Measurements from ENCODE around the gene VAV2.
"Not testable (repeated sequence)": the region's sequence is repeated elsewhere in the genome, so short reads cannot be mapped to it uniquely, and the experiment has no call there.

The VAV2 gene

DNA sequence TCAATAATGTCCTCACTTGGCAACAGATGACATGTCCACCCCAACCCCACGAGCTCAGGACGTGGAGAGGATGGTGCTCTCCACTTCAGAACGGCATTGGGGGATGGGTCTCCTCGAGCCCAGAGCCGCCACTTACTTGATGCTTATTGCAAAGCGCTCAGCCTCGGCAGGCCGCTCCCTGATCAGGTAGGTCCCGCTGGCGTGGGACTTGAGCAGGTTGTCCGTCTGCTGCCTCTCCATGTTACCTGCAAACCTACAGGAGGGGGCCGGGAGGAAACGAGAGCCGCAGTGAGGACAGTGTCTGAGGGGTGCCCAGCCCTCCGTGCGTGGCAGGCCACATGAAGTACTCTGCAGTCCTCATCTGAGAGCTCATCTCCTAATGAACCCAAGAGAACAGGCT lies 217.3 kb downstream of the VAV2 start:
- no peak for DNase-seq (ENCODE audit: low read depth in 1 of 2, low spot score in 1 of 2)

DNA sequence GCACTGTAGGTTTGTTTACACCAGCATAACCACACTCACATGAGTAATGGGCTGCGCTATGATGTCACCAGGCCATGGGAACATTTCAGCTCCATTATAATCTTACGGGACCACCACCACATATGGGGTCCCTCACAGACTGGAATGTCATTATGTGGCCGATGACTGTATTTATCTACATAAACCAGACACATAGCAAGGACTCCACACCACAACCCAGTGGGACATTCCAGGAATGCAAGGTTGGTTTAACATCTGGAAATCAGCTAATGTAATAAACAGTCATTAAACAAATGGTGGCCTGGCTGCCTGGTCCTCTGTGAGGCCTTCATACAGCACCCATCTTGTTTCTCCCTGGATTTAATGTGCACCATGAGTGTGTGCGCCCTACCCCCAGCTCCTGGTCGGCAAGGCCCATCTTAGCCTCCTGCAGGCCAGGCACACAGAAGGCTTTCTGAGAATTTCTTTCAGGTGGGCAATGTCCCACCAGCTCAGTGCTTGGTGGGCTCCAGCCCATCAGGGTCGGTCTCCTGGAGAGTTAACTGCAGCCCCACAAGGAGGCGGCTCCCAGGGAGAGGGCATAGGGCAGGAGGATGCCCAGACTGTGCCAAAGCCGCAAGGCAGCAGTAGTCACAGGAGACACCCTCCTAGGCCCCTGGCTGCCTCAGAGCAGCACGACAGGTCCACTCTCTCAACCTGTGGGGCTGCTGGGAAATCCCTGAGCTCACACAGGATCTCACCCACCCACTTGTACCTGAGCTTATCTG lies 218.1 kb downstream of the VAV2 start:
- no peak for DNase-seq (ENCODE audit: low read depth in 1 of 2, low spot score in 1 of 2)

DNA sequence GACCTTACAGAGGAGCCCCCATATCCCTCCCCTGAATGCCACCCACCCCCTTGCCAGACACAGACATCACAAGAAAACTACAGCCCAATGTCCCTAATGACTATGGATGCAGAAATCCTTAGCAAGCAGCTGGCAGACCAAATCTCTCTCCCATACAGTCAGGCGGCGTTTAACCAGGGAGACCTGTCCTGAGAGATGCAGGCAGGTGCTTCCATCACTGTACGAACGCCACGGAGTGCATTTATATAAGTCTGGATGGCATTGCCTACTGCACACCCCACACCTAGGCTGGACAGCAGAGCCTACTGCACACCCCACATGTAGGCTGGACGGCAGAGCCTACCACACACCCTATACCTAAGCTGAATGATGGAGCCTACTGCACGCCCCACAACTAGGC lies 219.5 kb downstream of the VAV2 start:
- no peak for DNase-seq (ENCODE audit: low read depth in 1 of 2, low spot score in 1 of 2)

DNA sequence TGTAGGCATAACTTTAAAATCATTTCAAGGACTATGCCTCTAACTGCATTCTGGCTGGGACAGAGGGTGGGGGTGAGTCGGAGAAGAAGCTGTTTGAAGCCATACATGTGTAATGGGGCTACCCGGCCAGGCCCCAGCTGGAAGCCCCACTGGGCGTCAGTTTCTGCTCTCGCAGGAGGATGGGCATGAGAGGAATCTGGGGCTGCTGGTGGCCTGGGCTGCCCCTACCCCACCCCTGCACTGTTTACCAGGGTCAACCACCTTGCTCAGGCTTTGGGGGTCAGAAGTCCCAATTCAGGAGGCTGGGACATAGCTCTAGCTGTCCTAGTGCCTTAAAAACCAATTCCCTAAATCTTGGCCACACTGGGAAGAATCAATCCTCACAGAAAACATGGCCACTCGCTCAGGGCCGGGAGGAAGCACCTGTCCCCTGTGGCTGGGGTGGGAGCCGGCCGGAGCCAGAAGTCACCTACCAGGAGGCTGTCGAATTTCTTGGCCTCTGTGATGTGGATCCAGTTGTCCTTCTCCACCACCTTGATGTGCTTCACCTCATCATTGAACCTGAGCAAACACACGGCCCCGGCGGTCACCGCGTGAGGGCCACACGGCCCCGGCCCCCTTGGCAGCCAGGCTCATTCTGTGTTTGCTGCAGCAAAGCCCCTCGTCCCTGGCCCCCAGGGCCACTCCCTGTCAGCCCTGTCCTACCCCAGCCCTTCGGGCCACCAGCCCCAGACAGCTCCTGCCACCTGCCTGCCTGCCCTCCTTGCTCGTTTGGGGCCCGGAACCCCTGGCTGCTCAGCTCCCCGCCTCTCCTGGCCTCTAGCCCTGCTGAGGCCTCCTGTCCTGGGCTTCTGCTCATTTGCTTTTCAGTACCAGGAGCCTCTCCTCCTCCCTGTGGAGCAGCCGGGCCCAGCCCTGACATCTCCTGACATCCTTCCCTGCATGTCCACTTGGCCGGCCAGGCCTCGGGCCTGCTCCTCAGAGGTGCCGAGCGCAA lies 220.3 kb downstream of the VAV2 start:
- DNase-seq (ENCODE audit: low read depth in 1 of 2, low spot score in 1 of 2) = no peak

DNA sequence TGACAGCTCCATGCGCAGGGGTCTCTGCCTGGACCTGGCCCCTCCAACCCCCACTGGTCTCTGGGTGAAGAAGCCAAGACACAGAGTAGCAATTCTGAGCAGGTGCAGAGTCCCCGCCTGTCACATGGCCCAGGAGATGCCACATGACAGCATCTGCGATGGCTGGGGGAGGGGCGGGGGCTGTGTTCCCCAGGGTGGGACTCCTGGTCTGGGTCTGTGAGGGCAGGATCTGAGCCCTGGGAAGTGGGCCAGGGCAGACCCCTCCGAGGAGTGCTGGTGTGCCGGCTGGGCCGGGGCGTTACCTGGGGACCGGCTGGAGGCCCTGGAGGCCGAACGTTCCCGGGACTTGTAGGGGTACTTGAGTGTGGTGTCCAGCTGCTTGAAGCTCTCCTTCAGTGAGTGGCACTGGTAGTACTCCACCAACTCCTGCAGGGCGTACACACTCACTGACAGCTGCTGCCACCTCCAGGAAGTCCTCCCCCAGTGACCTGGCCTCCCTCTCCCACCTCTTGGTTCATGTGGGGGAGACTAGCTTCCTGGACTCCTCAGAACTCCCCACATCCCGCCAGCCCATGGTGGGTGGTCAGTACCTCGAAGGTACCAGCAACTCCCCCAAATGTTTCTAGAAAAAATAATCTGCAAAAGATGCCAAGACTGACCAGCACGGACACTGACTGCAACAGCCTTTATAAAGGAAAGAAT lies 221.9 kb downstream of the VAV2 start:
- no peak for DNase-seq (ENCODE audit: low read depth in 1 of 2, low spot score in 1 of 2)

DNA sequence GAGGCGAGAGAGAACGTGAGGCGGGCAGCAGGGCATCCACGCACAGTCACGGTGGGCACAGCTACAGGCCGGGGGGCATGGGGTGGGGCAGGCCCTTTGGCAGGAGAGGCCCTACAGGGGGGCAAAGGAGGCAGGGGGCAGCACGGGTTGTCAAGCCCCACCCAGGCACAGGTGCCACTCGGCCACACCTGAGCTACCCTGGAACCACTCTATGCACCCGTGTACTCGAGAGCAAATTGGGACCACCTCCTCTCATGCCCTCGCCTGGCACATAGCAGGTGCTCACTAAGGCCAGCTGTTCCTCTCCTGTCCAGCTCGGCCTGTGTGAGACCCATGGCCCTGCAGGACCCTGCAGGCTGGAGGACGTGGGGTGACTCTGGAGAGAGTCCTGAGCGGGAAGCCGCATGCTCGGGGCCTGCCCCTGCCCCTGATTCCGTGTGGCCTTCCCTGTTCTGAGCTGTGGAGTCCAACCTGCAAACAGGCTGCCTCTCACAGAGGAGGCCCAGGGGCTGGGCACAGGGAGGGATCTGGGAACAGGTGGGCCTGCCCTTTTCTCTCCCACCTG lies 222.5 kb downstream of the VAV2 start:
- no peak for DNase-seq (ENCODE audit: low read depth in 1 of 2, low spot score in 1 of 2)

DNA sequence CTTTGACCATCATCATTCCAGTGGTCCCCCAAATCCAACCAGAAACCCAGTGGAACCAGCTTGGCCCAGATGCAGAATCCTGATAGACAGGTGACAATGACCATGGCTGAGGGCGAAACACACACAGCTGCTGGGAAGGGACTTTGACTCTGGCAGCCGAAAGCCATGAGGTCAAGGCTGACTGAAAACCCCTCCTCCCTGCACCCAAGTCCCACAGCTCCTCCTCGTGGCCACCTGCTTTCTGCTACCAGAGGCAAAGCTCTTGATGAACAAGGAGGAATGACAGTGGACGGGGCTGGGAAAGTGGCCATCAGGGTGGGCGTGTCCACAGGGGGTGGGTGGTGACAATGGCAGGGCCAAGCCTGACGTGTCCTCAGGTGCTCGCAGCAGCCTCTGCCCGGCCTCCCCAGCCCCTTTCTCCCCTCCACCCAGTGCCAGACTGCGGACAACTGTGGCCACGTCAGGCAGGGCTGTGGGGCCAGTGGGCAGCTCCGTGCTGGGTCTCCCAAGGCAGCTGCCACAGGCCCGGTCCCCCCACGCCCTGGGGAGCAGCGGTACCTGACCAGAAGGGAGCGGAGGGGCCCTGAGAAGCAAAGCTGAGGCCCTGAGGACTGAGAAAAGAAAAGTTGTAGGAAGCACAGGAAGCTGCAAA lies 223.1 kb downstream of the VAV2 start:
- DNase-seq (ENCODE audit: low read depth in 1 of 2, low spot score in 1 of 2) = no peak

DNA sequence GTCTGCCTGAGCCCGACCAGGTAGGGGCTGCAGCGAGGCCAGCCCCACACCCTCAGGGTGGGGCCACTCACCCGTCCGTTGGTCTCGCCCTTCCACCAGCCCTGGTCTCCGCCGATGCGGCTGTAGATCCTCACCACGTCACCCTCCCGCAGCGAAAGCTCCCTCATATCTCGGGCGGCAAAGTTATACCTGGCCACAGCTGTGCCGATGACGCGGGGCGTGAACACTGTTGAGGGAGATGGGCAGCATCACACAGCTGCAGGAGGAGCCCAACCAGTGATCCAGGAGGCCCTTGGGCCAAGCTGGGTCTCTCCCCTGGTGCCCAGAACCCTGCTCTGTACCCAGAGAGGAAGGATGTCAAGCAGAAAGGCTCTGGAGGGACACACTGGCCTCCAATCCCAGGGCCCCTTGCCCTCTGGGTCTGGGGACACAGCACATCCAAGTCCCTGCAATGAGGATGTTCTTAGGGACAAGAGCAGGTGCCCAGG lies 223.7 kb downstream of the VAV2 start:
- no peak for DNase-seq (ENCODE audit: low read depth in 1 of 2, low spot score in 1 of 2)

DNA sequence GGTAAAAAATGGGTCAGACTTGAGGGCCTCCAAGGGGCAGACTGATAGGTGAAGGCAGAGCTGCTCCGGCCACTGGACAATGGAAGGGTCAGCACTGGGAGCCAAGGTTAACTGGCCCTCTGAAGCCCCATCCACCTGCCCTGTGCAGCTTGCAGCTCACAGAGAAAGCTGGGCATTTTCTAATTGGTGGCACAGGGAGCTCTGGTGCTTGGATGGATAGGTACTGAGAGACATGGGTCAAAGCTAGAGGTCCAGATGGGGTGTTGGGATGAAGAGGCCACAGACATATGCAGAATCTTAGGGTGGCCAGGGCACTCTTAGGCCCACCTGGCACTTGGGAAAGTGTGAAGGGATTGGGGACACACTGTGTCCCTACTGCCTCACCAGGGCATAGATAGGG lies 224.5 kb downstream of the VAV2 start:
- DNase-seq (ENCODE audit: low read depth in 1 of 2, low spot score in 1 of 2) = no peak

DNA sequence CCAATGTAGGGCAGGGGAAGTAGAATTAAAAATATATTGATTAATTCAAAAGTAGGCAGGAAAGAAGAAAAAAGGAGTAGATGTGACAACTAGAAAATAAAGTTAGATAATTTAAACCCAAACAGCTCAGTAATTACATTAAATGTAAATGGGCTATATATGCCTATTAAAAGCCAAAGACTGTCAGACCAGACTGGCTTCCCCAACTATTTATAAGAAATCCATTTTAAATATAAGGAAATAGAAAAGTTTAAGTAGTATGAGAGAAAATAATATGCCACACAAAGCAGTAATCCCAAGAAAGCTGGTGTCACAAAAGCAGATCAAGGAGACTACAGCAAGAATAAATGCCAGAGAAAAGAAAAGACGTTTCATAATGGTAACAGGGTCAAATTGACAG lies 225.1 kb downstream of the VAV2 start:
- no peak for DNase-seq (ENCODE audit: low read depth in 1 of 2, low spot score in 1 of 2)

DNA sequence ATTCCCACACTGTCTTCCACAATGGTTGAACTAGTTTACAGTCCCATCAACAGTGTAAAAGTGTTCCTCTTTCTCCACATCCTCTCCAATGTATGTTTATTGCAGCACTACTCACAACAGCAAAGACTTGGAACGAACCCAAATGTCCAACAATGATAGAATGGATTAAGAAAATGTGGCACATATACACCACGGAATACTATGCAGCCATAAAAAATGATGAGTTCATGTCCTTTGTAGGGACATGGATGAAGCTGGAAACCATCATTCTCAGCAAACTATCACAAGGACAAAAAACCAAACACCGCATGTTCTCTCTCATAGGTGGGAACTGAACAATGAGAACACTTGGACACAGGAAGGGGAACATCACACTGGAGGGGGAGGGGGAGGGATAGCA lies 225.9 kb downstream of the VAV2 start:
- not testable (repeated sequence) for DNase-seq (ENCODE audit: low read depth in 1 of 2, low spot score in 1 of 2)

DNA sequence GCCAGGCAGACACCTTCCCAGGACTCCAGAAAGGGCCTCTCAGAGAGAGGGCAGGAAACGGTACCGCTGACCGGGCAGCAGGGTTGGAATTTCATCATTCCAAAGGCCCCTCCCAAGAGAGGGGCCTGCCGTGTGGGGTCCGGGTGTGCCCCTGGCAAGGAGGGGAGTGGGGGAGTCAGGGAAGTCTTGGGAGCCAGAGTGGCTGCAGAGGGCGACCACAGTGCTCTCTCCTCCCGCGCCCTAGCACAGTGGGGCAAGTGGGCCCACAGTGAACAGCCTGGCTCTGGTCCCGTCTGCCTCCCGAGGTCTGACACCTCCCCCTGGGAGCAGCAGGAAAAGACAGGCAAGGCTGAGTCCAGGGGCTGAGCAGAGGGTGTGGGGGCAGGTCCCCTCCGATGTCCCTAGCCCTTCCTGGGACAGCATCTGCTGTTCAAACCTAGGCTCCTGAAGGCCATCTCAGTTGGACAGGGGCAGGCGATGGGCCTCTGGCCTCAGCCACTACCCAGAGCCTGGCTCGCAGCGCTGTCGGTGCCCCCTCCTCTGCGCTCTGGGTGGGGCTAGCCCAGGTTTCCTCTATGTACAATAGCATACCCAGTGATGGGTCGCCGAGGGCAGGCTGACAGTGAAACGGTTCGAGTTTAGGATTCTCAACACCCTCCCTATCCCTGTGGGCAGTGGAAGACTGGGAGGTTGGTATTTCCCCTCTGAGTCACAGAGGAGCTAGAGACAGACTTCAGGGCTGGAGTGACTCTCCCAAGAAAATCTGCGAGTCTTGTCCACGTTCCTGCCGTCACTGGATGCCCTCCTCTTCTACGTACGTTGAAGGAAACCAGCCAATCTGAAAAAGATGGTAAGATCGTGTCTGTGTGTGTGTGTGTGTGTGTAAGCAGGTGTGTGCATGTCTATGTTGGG lies 228.6 kb downstream of the VAV2 start:
- no peak for DNase-seq (ENCODE audit: low read depth in 1 of 2, low spot score in 1 of 2)

DNA sequence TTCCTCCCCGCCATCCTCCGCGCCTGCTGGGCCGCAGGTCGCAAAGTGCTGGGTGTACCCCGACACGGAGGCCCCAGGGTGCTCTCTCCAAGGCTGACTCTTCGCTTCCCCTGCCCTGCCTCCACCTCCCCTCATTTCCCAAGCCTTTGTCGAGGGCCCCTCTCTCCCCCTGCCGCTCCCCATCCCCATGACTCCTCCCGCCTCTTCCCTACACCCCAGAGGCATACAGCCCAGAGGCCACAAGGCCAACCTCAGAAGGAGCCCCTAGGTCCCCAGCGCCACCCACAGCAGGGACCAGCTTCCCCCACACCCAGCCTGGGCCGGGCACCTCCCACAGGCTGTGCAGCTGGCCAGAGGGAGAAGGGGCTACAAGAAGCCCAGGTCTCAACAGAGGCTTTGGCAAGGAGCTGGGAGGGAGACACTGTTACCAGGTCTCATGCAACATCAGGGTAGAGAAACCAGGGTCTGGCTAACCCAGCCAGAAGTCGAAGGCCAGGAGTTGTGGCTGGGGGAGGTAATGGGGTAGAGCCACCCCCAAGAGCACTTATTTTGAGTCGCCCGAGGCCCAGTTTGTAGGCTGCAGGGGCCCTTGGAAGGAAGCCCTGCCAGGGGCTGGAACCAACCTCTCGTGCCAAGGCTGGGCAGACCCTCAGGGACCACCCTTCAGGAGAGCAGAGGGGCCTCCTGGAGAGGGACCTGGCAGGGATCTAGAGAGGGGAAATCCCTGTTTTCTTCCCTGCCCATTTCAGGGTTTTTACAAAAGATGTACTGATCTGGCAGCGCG lies 229.4 kb downstream of the VAV2 start:
- no peak for DNase-seq (ENCODE audit: low read depth in 1 of 2, low spot score in 1 of 2)

DNA sequence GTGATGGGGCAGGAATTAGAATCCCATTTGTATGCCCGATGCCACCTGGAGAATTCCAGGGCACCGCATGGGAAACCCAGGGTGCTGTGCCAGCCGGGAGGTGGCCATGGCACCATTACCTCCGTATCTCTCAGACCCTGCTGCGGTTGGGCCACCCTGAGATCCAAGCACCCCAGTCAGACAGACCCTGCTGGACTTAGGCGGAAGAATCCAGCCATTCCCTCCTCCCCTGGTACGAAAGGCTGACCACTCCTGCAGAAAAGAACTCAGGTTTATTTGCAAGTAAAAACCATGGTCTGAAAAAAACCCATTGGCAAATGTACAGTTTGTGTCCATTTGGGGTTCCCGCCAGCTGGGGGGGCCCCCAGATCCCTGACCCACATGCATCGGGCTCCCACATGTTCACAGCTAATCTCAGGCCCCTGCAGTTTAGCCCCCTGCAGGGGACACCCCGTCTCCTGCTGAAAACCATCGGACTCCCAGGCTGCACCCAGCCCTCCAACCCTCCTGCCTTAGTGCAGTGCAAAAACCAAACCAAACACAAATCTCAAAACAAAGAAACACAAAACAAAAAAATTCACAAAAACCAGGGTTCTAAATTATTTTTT lies 230.4 kb downstream of the VAV2 start:
- DNase-seq (ENCODE audit: low read depth in 1 of 2, low spot score in 1 of 2) = no peak

DNA sequence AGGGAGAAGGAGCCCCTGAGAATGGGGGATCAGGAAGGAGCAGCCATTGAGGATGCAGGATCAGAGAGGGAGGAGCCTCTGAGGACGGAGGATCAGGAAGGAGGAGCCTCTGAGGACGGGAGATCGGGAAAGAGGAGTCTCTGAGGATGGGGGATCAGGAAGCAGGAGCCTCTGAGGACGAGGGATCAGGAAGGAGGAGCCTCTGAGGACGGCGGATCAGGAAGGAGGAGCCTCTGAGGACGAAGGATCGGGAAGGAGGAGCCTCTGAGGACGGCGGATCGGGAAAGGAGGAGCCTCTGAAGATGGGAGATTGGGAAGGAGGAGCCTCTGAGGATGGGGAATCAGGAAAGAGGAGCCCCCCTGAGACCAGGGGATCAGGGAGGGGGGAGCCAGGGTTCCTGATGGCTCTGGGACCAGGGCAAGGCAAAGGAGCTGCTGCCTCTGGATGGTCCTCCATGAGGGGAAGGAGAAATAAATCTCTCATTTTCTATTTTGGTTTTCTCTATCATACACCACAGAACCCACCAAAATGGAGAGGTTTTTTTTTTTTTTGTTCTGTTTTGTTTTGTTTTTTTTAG lies 231.3 kb downstream of the VAV2 start:
- no peak for DNase-seq (ENCODE audit: low read depth in 1 of 2, low spot score in 1 of 2)

DNA sequence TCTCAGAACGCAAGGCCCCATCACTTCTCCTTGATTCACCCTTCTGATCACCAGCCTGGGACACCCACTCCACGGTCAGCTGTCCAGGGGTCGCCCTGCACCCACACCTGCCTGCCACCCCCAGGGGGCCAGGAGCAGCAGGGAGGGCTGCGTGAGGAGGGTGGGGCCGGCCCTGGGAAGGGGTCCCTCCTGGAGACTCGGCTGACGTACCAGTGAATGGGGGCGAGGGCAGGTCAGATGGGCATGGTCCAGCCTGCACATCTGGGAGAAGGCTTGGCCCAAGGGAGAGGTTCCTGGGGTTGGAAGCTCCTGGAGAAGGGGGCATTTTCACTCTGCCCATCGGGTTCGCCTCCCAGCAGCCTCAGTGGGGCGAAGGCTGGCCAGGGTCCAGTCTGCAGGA lies 232.2 kb downstream of the VAV2 start:
- no peak for DNase-seq (ENCODE audit: low read depth in 1 of 2, low spot score in 1 of 2)

DNA sequence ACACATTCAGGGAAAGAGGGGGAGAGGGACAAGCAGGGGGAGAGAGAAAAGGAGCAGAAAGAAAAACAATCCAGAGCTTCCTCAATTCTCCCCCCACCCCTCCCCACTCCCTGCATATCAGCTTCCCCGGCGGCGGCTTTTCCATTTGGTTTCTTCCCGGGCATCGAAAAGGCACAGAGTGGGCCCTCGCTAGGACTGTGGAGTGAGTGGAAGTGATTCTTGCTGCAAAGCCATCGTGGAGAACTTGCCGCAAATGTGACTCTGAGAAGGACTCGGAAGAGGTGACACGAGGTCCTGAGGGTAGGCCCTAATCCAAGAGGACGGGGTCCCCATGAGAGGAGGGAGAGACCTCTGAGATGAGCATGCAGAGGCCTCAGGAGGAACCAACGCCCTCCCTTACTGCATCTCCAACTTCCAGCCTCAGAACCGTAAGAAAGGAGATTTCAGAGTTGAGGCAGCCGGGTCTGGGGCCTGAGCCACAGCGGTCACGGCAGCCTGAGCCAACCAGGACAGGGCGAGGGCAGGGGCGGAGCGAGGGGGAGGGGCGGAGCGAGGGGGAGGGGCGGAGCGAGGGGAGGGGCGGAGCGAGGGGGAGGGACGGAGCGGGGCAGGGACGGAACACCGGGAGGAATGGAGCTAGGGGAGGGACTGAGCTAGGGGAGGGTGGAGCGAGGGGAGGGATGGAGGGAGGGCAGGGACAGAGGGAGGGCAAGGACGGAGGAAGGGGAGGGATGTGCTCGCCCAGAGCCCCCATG lies 232.8 kb downstream of the VAV2 start:
- DNase-seq (ENCODE audit: low read depth in 1 of 2, low spot score in 1 of 2) = no peak
